Activated T-helper 2 cell treated with anti-CD3 and anti-CD28 coated beads, Interferon-gamma antibody, Interleukin-2, Interleukin-4, amounts not matched to agents 10 μg/mL and 5 μg/mL and 100 μg/mL, durations not matched to agents 14 hours and 24 hours and 36 hours (primary cell): Measurements from ENCODE around the gene VWA3B. TPM values are rescaled to one million over a fixed set of nuclear protein-coding genes. Genes with fewer than 3 reads are reported as not detected.
"Not testable (repeated sequence)": the region's sequence is repeated elsewhere in the genome, so short reads cannot be mapped to it uniquely, and the experiment has no call there.

Experiments used
- DNase-seq: peaks from one replicate; pipeline ENCODE4 v3.0.0; 2021; ENCODE audit warnings: low spot score
- H3K27ac Mint-ChIP-seq: one replicate; pipeline ENCODE4 v1.8.0; 2021; ENCODE audit warnings: mixed read lengths
- H3K27me3 Mint-ChIP-seq: one replicate; pipeline ENCODE4 v1.8.0; 2021; ENCODE audit warnings: low read depth, mixed read lengths
- H3K36me3 Mint-ChIP-seq: one replicate; pipeline ENCODE4 v1.8.0; 2021; ENCODE audit warnings: low read depth, mixed read lengths
- H3K4me1 Mint-ChIP-seq: one replicate; pipeline ENCODE4 v1.8.0; 2021; ENCODE audit warnings: low read depth, mixed read lengths
- H3K4me3 Mint-ChIP-seq: one replicate; pipeline ENCODE4 v1.8.0; 2021; ENCODE audit warnings: low read depth, mild to moderate bottlenecking, moderate library complexity, mixed read lengths
- H3K9me3 Mint-ChIP-seq: one replicate; pipeline ENCODE4 v1.8.0; 2021; ENCODE audit warnings: mixed read lengths
- intact Hi-C: fragments of 100-400 bp; cut with micrococcal nuclease; formaldehyde crosslinking; loops from one replicate; pipeline ENCODE4 v1.15.1; 2023
- total RNA-seq: library from RNA; stranded (reverse); gene quantifications from 2 replicates; pipeline ENCODE4 v1.2.3, GENCODE V29; 2022

VWA3B gene
- total RNA-seq, 1 donor from 2014 or later, result not detected

- Mint-ChIP-seq H3K27ac (no peak overlapping the region), H3K27me3 (peaks cover 19% of the 10 kb centered on the region), H3K4me3 (no peak overlapping the region), H3K9me3 (peaks cover 23% of the 10 kb centered on the region), H3K36me3 (no peaks in the 10 kb centered on the region), H3K4me1 (no peaks in the 10 kb centered on the region)
- intact Hi-C loops, result no loop called here
- DNase-seq, result no peak
Measured at GRCh38 chr2:98258906-98259305, 171.9 kb downstream of the VWA3B start.

GRCh38 chr2:98263362-98263761 is 176.4 kb downstream of the VWA3B start:
- Mint-ChIP-seq H3K27me3 (peaks cover 19% of the 10 kb centered on the region), H3K36me3 (no peaks in the 10 kb centered on the region), H3K4me3 (no peak overlapping the region), H3K9me3 (peaks cover 35% of the 10 kb centered on the region), H3K4me1 (no peaks in the 10 kb centered on the region), H3K27ac (no peak overlapping the region)
- DNase-seq, result no peak
- intact Hi-C loops, result no loop called here

GRCh38 chr2:98268225-98268624 is 181.3 kb downstream of the VWA3B start:
- intact Hi-C loops, result loop anchor here (2.0 kb wide), 1 partner anchor 461 kb away; no protein-coding TSS in a partner anchor
- peaks cover 27% of the 10 kb centered on the region for H3K9me3 Mint-ChIP-seq
- not testable (repeated sequence) for H3K36me3 Mint-ChIP-seq

GRCh38 chr2:98269274-98269673 is 182.3 kb downstream of the VWA3B start:
- Mint-ChIP-seq H3K4me1 (no peaks in the 10 kb centered on the region), H3K4me3 (no peak overlapping the region), H3K27ac (no peak overlapping the region), H3K27me3 (peaks cover 4% of the 10 kb centered on the region), H3K9me3 (peaks cover 16% of the 10 kb centered on the region), H3K36me3 (no peaks in the 10 kb centered on the region)
- DNase-seq, result no peak
- intact Hi-C loops, result loop anchor here (2.0 kb wide), 1 partner anchor 462 kb away; no protein-coding TSS in a partner anchor

More at GRCh38 chr2:98268225-98268624, 181.3 kb downstream of the VWA3B start:
- not testable (repeated sequence) for H3K27me3 Mint-ChIP-seq, DNase-seq, H3K4me3 Mint-ChIP-seq, H3K27ac Mint-ChIP-seq, H3K4me1 Mint-ChIP-seq

- intact Hi-C loops, result loop anchor here (2.0 kb wide), 1 partner anchor 463 kb away; no protein-coding TSS in a partner anchor
- no peak for DNase-seq
- H3K4me3 Mint-ChIP-seq, result no peak overlapping the region
- H3K27ac Mint-ChIP-seq, result no peak overlapping the region
- H3K27me3 Mint-ChIP-seq, result peaks cover 4% of the 10 kb centered on the region
- peaks cover 11% of the 10 kb centered on the region for H3K9me3 Mint-ChIP-seq
- H3K4me1 Mint-ChIP-seq, result no peaks in the 10 kb centered on the region
- no peaks in the 10 kb centered on the region for H3K36me3 Mint-ChIP-seq
Measured at GRCh38 chr2:98269830-98270229, 182.9 kb downstream of the VWA3B start.

GRCh38 chr2:98277162-98277859 is 190.3 kb downstream of the VWA3B start:
- intact Hi-C loops, result no loop called here
- Mint-ChIP-seq H3K36me3 (no peaks in the 10 kb centered on the region), H3K4me3 (no peak overlapping the region), H3K27me3 (peaks cover 19% of the 10 kb centered on the region), H3K9me3 (no peaks in the 10 kb centered on the region), H3K27ac (no peak overlapping the region), H3K4me1 (no peaks in the 10 kb centered on the region)
- no peak for DNase-seq

- peaks cover 22% of the 10 kb centered on the region for H3K27me3 Mint-ChIP-seq
- DNase-seq, result no peak
- H3K4me3 Mint-ChIP-seq, result no peak overlapping the region
- no peaks in the 10 kb centered on the region for H3K9me3 Mint-ChIP-seq
- intact Hi-C loops, result no loop called here
- no peak overlapping the region for H3K27ac Mint-ChIP-seq
- H3K36me3 Mint-ChIP-seq, result no peaks in the 10 kb centered on the region
- H3K4me1 Mint-ChIP-seq, result no peaks in the 10 kb centered on the region
Measured at GRCh38 chr2:98278074-98278473, 191.1 kb downstream of the VWA3B start.

- Mint-ChIP-seq H3K9me3 (no peaks in the 10 kb centered on the region), H3K4me3 (no peak overlapping the region), H3K36me3 (no peaks in the 10 kb centered on the region), H3K27me3 (peaks cover 20% of the 10 kb centered on the region), H3K4me1 (no peaks in the 10 kb centered on the region), H3K27ac (no peak overlapping the region)
- no peak for DNase-seq
- intact Hi-C loops, result no loop called here
Measured at GRCh38 chr2:98280376-98281102, 193.6 kb downstream of the VWA3B start.

- Mint-ChIP-seq H3K27me3 (peaks cover 25% of the 10 kb centered on the region), H3K27ac (no peak overlapping the region), H3K4me1 (no peaks in the 10 kb centered on the region), H3K9me3 (peaks cover under 1% of the 10 kb centered on the region), H3K36me3 (no peaks in the 10 kb centered on the region), H3K4me3 (no peak overlapping the region)
- DNase-seq, result no peak
- intact Hi-C loops, result no loop called here
Measured at GRCh38 chr2:98281607-98282006, 194.6 kb downstream of the VWA3B start.

- Mint-ChIP-seq H3K36me3 (no peaks in the 10 kb centered on the region), H3K4me1 (no peaks in the 10 kb centered on the region), H3K27me3 (peaks cover 27% of the 10 kb centered on the region), H3K4me3 (no peak overlapping the region), H3K27ac (no peak overlapping the region), H3K9me3 (peaks cover 3% of the 10 kb centered on the region)
- intact Hi-C loops, result no loop called here
- DNase-seq, result no peak
Measured at GRCh38 chr2:98282109-98282508, 195.1 kb downstream of the VWA3B start.

GRCh38 chr2:98293030-98293429 is 206.1 kb downstream of the VWA3B start:
- no peak for DNase-seq
- intact Hi-C loops, result no loop called here
- Mint-ChIP-seq H3K27ac (no peak overlapping the region), H3K36me3 (no peaks in the 10 kb centered on the region), H3K4me1 (no peaks in the 10 kb centered on the region), H3K4me3 (no peak overlapping the region), H3K27me3 (peaks cover 2% of the 10 kb centered on the region), H3K9me3 (peaks cover 23% of the 10 kb centered on the region)

- Mint-ChIP-seq H3K4me1 (no peaks in the 10 kb centered on the region), H3K27ac (no peak overlapping the region), H3K9me3 (peaks cover 22% of the 10 kb centered on the region), H3K36me3 (no peaks in the 10 kb centered on the region), H3K4me3 (no peak overlapping the region), H3K27me3 (peaks cover 4% of the 10 kb centered on the region)
- intact Hi-C loops, result no loop called here
- no peak for DNase-seq
Measured at GRCh38 chr2:98293931-98294687, 207.1 kb downstream of the VWA3B start.

GRCh38 chr2:98294711-98295110 is 207.7 kb downstream of the VWA3B start:
- H3K4me3 Mint-ChIP-seq, result no peak overlapping the region
- H3K36me3 Mint-ChIP-seq, result no peaks in the 10 kb centered on the region
- H3K4me1 Mint-ChIP-seq, result no peaks in the 10 kb centered on the region
- H3K27me3 Mint-ChIP-seq, result peaks cover 4% of the 10 kb centered on the region
- H3K27ac Mint-ChIP-seq, result no peak overlapping the region
- intact Hi-C loops, result no loop called here
- H3K9me3 Mint-ChIP-seq, result peaks cover 16% of the 10 kb centered on the region
- no peak for DNase-seq
